Uterus (tissue), 4 donors: Measurements from ENCODE around the gene SCAPER. TPM values are rescaled to one million over a fixed set of nuclear protein-coding genes. Genes with fewer than 3 reads are reported as not detected.

Experiments used
- DNase-seq, 2 donors: peaks; one replicate each; pipeline ENCODE4 v3.0.0-alpha.2; 2019 to 2020
- H3K27ac ChIP-seq, 2 donors: fragments of 200-600 bp; sonication (generic); 1 replicate in 1 of 2; 2 replicates in 1 of 2; pipeline ENCODE4 v1.5.1; 2016 to 2018
- H3K27me3 ChIP-seq, 2 donors: fragments of 200-600 bp; sonication (generic); one replicate each; pipeline ENCODE4 v1.5.1; 2018 to 2019; ENCODE audit warnings: control low read depth in 1 of 2
- H3K36me3 ChIP-seq, 2 donors: fragments of 200-600 bp; sonication (generic); one replicate each; pipeline ENCODE4 v1.5.1; 2019; ENCODE audit warnings: control low read depth in 1 of 2
- H3K4me1 ChIP-seq, 2 donors: fragments of 200-600 bp; sonication (generic); one replicate each; pipeline ENCODE4 v1.5.1; 2018 to 2019; ENCODE audit warnings: control low read depth in 1 of 2
- H3K4me3 ChIP-seq, 2 donors: fragments of 200-600 bp; sonication (generic); 1 replicate in 1 of 2; 2 replicates in 1 of 2; pipeline ENCODE4 v1.5.1; 2018 to 2019; ENCODE audit warnings: mild to moderate bottlenecking in 1 of 2
- H3K9me3 ChIP-seq, 2 donors: fragments of 200-600 bp; sonication (generic); one replicate each; pipeline ENCODE4 v1.5.1; 2019; ENCODE audit warnings: control low read depth in 1 of 2
- POLR2A ChIP-seq, 2 donors: fragments of 450-650 bp; IDR thresholded peaks; one replicate each; pipeline ENCODE4 v1.6.1; 2016; ENCODE audit warnings: antibody characterized with exemption in 2 of 2, mild to moderate bottlenecking in 1 of 2, moderate library complexity in 1 of 2
- intact Hi-C: fragments of 100-400 bp; cut with DNase I; formaldehyde crosslinking; loops from one replicate; pipeline ENCODE4 v1.15.1; 2023; ENCODE audit warnings: low total_unique reads
- total RNA-seq, 4 donors: library from RNA; depleted of rRNA in 3 of 4; stranded (reverse); fragments of >200 nt in 3 of 4; gene quantifications; one replicate each; pipeline versions ENCODE4 v1.1.0 to v1.2.4, GENCODE V29; 2014 to 2023
- TF ChIP-seq, protein P1 (sequence below), 4 experiments: fragments of 200-600 bp in 2 of 4; fragments of 450-650 bp in 2 of 4; sonication (generic) in 2 of 4; IDR thresholded peaks; one replicate each; pipeline ENCODE4 v1.5.1; 2016 to 2019; ENCODE audit warnings: antibody characterized with exemption in 4 of 4, mild to moderate bottlenecking in 2 of 4, moderate library complexity in 1 of 4
- donor health status: DM: yes; HTN: yes; CAD: no.

The SCAPER gene
- total RNA-seq, 4 donors from 2014 or later, result 10.6 to 74.2 (median 32.9) TPM

DNA sequence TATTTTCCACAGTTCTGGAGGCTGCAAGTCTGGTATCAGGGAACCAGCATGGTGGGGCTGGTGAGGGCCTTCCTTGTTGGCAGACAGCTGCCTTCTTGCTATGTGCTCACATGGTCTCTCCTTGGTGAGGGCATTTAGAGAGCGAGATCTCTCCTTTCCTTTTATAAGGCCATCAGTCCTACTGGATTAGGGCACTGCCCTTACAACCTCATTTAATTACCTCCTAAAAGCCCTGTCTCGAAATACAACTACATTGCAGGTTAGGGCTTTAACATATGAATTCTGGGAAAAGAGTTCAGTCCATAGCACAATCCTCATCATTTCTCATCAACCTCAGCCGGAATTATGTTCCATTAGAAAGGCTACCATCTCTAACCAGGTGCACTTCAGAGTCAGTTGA, 546.7 kb downstream of the SCAPER start:
- DNase-seq, result no peak
- no peaks in the 10 kb centered on the region for H3K4me1 ChIP-seq
- no peak overlapping the region for H3K4me3 ChIP-seq
- no peak for TF ChIP-seq POLR2A (IDR thresholded peaks at IDR 0.05)
- TF ChIP-seq, protein P1, sequence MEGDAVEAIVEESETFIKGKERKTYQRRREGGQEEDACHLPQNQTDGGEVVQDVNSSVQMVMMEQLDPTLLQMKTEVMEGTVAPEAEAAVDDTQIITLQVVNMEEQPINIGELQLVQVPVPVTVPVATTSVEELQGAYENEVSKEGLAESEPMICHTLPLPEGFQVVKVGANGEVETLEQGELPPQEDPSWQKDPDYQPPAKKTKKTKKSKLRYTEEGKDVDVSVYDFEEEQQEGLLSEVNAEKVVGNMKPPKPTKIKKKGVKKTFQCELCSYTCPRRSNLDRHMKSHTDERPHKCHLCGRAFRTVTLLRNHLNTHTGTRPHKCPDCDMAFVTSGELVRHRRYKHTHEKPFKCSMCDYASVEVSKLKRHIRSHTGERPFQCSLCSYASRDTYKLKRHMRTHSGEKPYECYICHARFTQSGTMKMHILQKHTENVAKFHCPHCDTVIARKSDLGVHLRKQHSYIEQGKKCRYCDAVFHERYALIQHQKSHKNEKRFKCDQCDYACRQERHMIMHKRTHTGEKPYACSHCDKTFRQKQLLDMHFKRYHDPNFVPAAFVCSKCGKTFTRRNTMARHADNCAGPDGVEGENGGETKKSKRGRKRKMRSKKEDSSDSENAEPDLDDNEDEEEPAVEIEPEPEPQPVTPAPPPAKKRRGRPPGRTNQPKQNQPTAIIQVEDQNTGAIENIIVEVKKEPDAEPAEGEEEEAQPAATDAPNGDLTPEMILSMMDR (IDR thresholded peaks at IDR 0.05), result no peak
- H3K27me3 ChIP-seq, result no peaks in the 10 kb centered on the region
- intact Hi-C loops, result no loop called here
- H3K9me3 ChIP-seq, result no peaks in the 10 kb centered on the region
- no peaks in the 10 kb centered on the region for H3K36me3 ChIP-seq
- no peak overlapping the region for H3K27ac ChIP-seq

DNA sequence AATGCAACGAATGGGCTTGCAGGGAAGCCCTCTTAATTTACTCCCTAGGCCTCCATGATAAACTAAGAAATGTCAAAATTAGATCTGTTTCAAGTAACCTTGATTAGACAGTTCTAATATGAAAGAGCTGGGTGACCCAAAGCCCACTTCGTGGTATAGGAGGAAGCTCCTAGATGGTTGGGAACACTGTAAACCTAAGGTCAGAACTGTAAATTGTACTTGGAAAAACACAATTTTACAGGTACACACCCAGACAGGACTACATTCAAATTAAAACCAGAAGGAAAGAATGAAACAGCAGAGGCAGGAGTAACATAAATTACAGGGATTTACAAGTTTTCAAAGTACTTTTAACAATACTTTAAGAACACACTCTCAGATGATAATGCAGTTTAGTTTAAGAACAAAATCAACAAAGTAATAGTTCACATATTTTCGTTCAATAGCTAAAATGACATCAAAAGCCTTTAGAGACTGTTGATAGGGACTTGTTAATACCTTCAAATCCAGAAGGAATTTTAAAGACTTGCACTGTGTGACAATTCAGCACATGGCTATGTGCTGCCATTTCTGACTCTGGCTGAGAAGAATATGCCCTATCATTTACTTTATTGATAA, 550.2 kb downstream of the SCAPER start:
- intact Hi-C loops, result no loop called here
- Histone ChIP-seq H3K27me3 (no peaks in the 10 kb centered on the region), H3K4me1 (no peaks in the 10 kb centered on the region), H3K36me3 (no peaks in the 10 kb centered on the region), H3K9me3 (no peaks in the 10 kb centered on the region), H3K27ac (no peak overlapping the region), H3K4me3 (no peak overlapping the region)
- TF ChIP-seq, protein P1 (IDR thresholded peaks at IDR 0.05), result no peak
- TF ChIP-seq POLR2A (IDR thresholded peaks at IDR 0.05), result no peak
- DNase-seq, result no peak

DNA sequence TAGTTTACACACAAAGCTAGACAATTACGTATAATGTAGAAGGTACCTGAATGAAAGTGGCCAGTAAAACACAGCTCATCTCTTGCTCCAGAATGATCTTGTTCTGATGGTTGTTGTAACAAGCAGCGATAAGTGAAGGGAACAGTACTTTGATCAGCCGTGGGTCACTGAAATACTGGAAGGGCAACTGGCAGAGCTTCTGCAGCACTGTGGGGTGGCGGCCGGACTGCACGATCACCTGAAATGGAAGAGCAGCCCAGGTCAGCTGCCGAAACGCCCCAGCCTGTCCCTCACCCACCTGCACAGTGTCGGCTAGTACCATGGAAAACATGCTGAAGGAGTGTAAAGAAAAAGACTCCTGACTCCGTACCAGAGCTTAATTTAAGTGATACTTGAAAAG, 551.2 kb downstream of the SCAPER start:
- TF ChIP-seq, protein P1 (IDR thresholded peaks at IDR 0.05), result no peak
- TF ChIP-seq POLR2A (IDR thresholded peaks at IDR 0.05), result no peak
- Histone ChIP-seq H3K27me3 (no peaks in the 10 kb centered on the region), H3K4me1 (no peaks in the 10 kb centered on the region), H3K9me3 (no peaks in the 10 kb centered on the region), H3K4me3 (no peak overlapping the region), H3K27ac (no peak overlapping the region), H3K36me3 (no peaks in the 10 kb centered on the region)
- no peak for DNase-seq
- intact Hi-C loops, result no loop called here

DNA sequence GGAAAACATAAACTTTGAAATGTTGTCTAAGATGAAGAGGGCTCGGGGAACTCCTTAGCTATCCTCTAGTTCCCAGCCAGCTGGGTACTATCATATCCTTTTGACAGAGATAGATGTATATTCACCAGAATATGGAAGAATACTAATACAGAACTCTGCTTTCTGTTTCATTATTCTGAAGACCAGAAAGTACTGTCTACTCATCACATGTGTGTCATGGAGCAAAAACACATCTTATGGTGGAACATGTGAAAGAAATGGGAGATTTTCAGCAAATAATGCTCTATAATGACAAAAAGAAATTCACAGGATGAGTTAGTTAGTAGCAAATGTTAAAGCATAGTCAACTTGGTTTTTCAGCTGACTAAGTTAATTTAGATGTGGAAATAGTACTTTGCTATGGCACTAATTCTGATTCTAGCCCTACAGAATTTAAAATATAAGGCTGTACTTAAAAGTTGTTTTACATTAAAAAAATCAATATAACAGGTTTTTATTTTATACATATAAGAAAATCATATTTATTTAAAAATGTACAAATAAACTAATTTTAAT, 552.0 kb downstream of the SCAPER start:
- DNase-seq, result no peak
- no peaks in the 10 kb centered on the region for H3K36me3 ChIP-seq
- no peaks in the 10 kb centered on the region for H3K4me1 ChIP-seq
- no peak overlapping the region for H3K27ac ChIP-seq
- H3K27me3 ChIP-seq, result peaks cover 0 to 5% of the 10 kb centered on the region in 2 donors
- H3K4me3 ChIP-seq, result no peak overlapping the region
- TF ChIP-seq POLR2A (IDR thresholded peaks at IDR 0.05), result no peak
- TF ChIP-seq, protein P1 (IDR thresholded peaks at IDR 0.05), result no peak
- no peaks in the 10 kb centered on the region for H3K9me3 ChIP-seq
- intact Hi-C loops, result no loop called here

DNA sequence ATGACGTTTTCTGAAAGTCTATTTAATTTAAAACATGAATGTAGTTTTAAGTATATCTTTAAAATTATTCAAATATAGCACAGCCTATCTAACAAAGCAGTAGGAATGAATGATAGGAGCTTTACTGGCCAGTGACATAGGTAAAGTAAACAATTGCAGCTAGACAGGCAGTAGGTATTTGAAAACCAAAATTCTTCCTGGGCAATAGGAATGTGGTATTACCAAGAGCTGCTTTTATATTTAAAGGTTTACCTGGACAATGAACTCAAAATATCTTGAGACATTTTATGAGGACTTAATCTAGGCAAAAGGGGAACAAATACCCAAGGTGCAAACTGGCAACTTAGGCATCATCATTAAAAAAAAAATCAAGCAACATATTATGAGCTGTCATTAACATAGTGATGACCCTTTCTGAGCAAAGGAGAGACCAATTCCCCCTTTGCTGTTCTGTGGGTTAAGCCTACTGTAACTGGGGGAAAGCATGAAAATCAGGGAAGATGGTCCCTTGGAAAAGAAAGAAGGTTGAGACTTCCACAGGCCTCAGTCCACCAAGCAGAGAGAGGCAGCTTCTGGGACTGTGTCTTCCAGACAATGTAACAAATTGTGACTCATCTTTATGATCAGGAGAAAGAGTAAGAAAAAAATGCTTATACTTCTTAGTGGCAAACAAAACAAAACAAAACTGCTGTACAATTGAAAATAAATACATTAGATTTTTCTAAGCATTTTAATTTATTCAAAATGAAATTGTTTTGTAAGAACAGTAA, 555.7 kb downstream of the SCAPER start:
- intact Hi-C loops, result no loop called here
- Histone ChIP-seq H3K9me3 (no peaks in the 10 kb centered on the region), H3K4me3 (no peak overlapping the region), H3K4me1 (peaks cover 0 to 12% of the 10 kb centered on the region in 2 donors), H3K36me3 (no peaks in the 10 kb centered on the region), H3K27me3 (peaks cover 27 to 41% of the 10 kb centered on the region in 2 donors), H3K27ac (no peak overlapping the region)
- no peak for DNase-seq
- TF ChIP-seq, protein P1 (IDR thresholded peaks at IDR 0.05), result no peak
- TF ChIP-seq POLR2A (IDR thresholded peaks at IDR 0.05), result no peak
